Neural progenitor cell (in vitro differentiated cells): ENCODE measurements around the gene MIPEP. TPM values are rescaled to one million over a fixed set of nuclear protein-coding genes. Genes with fewer than 3 reads are reported as not detected.

Experiments used
- DNase-seq: peaks from one replicate; pipeline ENCODE4 v3.0.0-alpha.2; 2016; ENCODE audit warnings: low spot score
- H2AFZ ChIP-seq: fragments of 200-600 bp; sonication (generic); replicated peaks from 2 replicates; pipeline ENCODE4 v1.6.1; 2016; ENCODE audit warnings: antibody characterized with exemption
- H3F3A ChIP-seq: fragments of 200-600 bp; sonication (generic); 2 replicates; pipeline ENCODE4 v1.6.1; 2016; ENCODE audit warnings: antibody characterized with exemption, low read depth
- H3K27ac ChIP-seq: fragments of 200-600 bp; sonication (generic); 2 replicates; pipeline ENCODE4 v1.5.1; 2016; ENCODE audit warnings: mild to moderate bottlenecking
- H3K27me3 ChIP-seq: fragments of 200-600 bp; sonication (generic); 2 replicates; pipeline ENCODE4 v1.6.1; 2016; ENCODE audit warnings: mild to moderate bottlenecking, moderate library complexity
- H3K36me3 ChIP-seq: fragments of 200-600 bp; sonication (generic); 2 replicates; pipeline ENCODE4 v1.5.1; 2016
- H3K4me1 ChIP-seq: fragments of 200-600 bp; sonication (generic); 2 replicates; pipeline ENCODE4 v1.6.1; 2016; ENCODE audit warnings: mixed run types
- H3K4me2 ChIP-seq: fragments of 200-600 bp; sonication (generic); 2 replicates; pipeline ENCODE4 v1.6.1; 2016
- H3K4me3 ChIP-seq: fragments of 200-600 bp; sonication (generic); 2 replicates; pipeline ENCODE4 v1.5.1; 2016
- H3K79me2 ChIP-seq: fragments of 200-600 bp; sonication (generic); 2 replicates; pipeline ENCODE4 v1.6.1; 2016; ENCODE audit warnings: low read depth
- H3K9ac ChIP-seq: fragments of 200-600 bp; sonication (generic); 2 replicates; pipeline ENCODE4 v1.6.1; 2016
- H3K9me3 ChIP-seq: fragments of 200-600 bp; sonication (generic); 2 replicates; pipeline ENCODE4 v1.5.1; 2016; ENCODE audit warnings: low read depth
- H4K20me1 ChIP-seq: fragments of 200-600 bp; sonication (generic); 2 replicates; pipeline ENCODE4 v1.6.1; 2016; ENCODE audit warnings: low read depth
- H3K27ac Mint-ChIP-seq: 3 replicates; pipeline ENCODE4 v1.8.0; 2021; ENCODE audit warnings: mixed read lengths
- H3K27me3 Mint-ChIP-seq: 2 replicates; pipeline ENCODE4 v1.8.0; 2022; ENCODE audit warnings: low read depth, mild to moderate bottlenecking, inconsistent platforms, moderate library complexity, mixed read lengths; ENCODE audit not compliant: insufficient read depth
- H3K36me3 Mint-ChIP-seq: 3 replicates; pipeline ENCODE4 v1.8.0; 2021; ENCODE audit warnings: mixed read lengths
- H3K4me1 Mint-ChIP-seq: 3 replicates; pipeline ENCODE4 v1.8.0; 2021; ENCODE audit warnings: mixed read lengths
- H3K4me3 Mint-ChIP-seq: 3 replicates; pipeline ENCODE4 v1.8.0; 2021; ENCODE audit warnings: mild to moderate bottlenecking, moderate library complexity, mixed read lengths
- H3K9me3 Mint-ChIP-seq: 3 replicates; pipeline ENCODE4 v1.8.0; 2020; ENCODE audit warnings: mixed read lengths
- EZH2 ChIP-seq: fragments of 200-600 bp; sonication (generic); IDR thresholded peaks from 2 replicates; pipeline ENCODE4 v1.6.1; 2017; ENCODE audit warnings: antibody characterized with exemption, mild to moderate bottlenecking, moderate library complexity
- EZH2phosphoT487 ChIP-seq: fragments of 200-600 bp; sonication (generic); IDR thresholded peaks from 2 replicates; pipeline ENCODE4 v1.6.1; 2017; ENCODE audit warnings: antibody characterized with exemption
- total RNA-seq: library from RNA; depleted of rRNA; stranded (reverse); fragments of >200 nt; gene quantifications from 2 replicates; pipeline ENCODE4 v1.2.3, GENCODE V29; 2015; ENCODE audit warnings: low replicate concordance
- TF ChIP-seq, protein P1 (sequence below): fragments of 200-600 bp; sonication (generic); IDR thresholded peaks from 2 replicates; pipeline ENCODE4 v1.5.1; 2017; ENCODE audit warnings: antibody characterized with exemption, mild to moderate bottlenecking

MIPEP gene
- total RNA-seq, 1 donor from 2014 or later, result 22.8 TPM

GRCh38 chr13:23919006-23919405 lies 29.8 kb upstream of the MIPEP start:
- no peaks in the 10 kb centered on the region for H3K4me1 Mint-ChIP-seq
- TF ChIP-seq, protein P1, sequence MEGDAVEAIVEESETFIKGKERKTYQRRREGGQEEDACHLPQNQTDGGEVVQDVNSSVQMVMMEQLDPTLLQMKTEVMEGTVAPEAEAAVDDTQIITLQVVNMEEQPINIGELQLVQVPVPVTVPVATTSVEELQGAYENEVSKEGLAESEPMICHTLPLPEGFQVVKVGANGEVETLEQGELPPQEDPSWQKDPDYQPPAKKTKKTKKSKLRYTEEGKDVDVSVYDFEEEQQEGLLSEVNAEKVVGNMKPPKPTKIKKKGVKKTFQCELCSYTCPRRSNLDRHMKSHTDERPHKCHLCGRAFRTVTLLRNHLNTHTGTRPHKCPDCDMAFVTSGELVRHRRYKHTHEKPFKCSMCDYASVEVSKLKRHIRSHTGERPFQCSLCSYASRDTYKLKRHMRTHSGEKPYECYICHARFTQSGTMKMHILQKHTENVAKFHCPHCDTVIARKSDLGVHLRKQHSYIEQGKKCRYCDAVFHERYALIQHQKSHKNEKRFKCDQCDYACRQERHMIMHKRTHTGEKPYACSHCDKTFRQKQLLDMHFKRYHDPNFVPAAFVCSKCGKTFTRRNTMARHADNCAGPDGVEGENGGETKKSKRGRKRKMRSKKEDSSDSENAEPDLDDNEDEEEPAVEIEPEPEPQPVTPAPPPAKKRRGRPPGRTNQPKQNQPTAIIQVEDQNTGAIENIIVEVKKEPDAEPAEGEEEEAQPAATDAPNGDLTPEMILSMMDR, result no peak
- Histone ChIP-seq H3F3A (no peaks in the 10 kb centered on the region), H3K27ac (no peak overlapping the region), H2AFZ (no peak overlapping the region), H3K9me3 (no peaks in the 10 kb centered on the region), H3K79me2 (no peaks in the 10 kb centered on the region), H3K4me1 (no peaks in the 10 kb centered on the region), H3K27me3 (no peaks in the 10 kb centered on the region), H3K4me3 (no peak overlapping the region), H3K4me2 (no peak overlapping the region), H3K9ac (no peak overlapping the region), H4K20me1 (no peaks in the 10 kb centered on the region), H3K36me3 (no peaks in the 10 kb centered on the region)
- H3K36me3 Mint-ChIP-seq, result no peaks in the 10 kb centered on the region
- no peak for DNase-seq
- H3K4me3 Mint-ChIP-seq, result no peak overlapping the region
- H3K27ac Mint-ChIP-seq, result no peak overlapping the region
- peaks cover 7% of the 10 kb centered on the region for H3K9me3 Mint-ChIP-seq
- no peaks in the 10 kb centered on the region for H3K27me3 Mint-ChIP-seq

GRCh38 chr13:23918208-23918607 lies 29.0 kb upstream of the MIPEP start:
- no peaks in the 10 kb centered on the region for H3K79me2 ChIP-seq
- no peak overlapping the region for H3K27ac ChIP-seq
- H4K20me1 ChIP-seq, result no peaks in the 10 kb centered on the region
- peaks cover 7% of the 10 kb centered on the region for H3K9me3 Mint-ChIP-seq
- no peak for DNase-seq
- H3K4me1 Mint-ChIP-seq, result no peaks in the 10 kb centered on the region
- no peaks in the 10 kb centered on the region for H3K9me3 ChIP-seq
- H3F3A ChIP-seq, result no peaks in the 10 kb centered on the region
- no peak overlapping the region for H2AFZ ChIP-seq
- no peaks in the 10 kb centered on the region for H3K36me3 ChIP-seq
- H3K4me3 ChIP-seq, result no peak overlapping the region
- H3K36me3 Mint-ChIP-seq, result no peaks in the 10 kb centered on the region
- no peak overlapping the region for H3K27ac Mint-ChIP-seq
- H3K27me3 ChIP-seq, result no peaks in the 10 kb centered on the region
- H3K4me2 ChIP-seq, result no peak overlapping the region
- no peak overlapping the region for H3K4me3 Mint-ChIP-seq
- TF ChIP-seq EZH2phosphoT487, result no peak
- TF ChIP-seq EZH2, result no peak
- TF ChIP-seq, protein P1, result no peak
- H3K27me3 Mint-ChIP-seq, result no peaks in the 10 kb centered on the region
- no peaks in the 10 kb centered on the region for H3K4me1 ChIP-seq
- H3K9ac ChIP-seq, result no peak overlapping the region

GRCh38 chr13:23915308-23915707 lies 26.1 kb upstream of the MIPEP start:
- Histone ChIP-seq H2AFZ (no peak overlapping the region), H3K36me3 (no peaks in the 10 kb centered on the region), H3K27ac (no peak overlapping the region), H3K4me3 (no peak overlapping the region), H3K9me3 (no peaks in the 10 kb centered on the region), H3K4me1 (no peaks in the 10 kb centered on the region), H3K79me2 (no peaks in the 10 kb centered on the region), H4K20me1 (no peaks in the 10 kb centered on the region), H3F3A (no peaks in the 10 kb centered on the region), H3K27me3 (no peaks in the 10 kb centered on the region), H3K4me2 (no peak overlapping the region), H3K9ac (no peak overlapping the region)
- H3K27ac Mint-ChIP-seq, result no peak overlapping the region
- peaks cover 7% of the 10 kb centered on the region for H3K9me3 Mint-ChIP-seq
- TF ChIP-seq EZH2, result no peak
- TF ChIP-seq, protein P1, result no peak
- TF ChIP-seq EZH2phosphoT487, result no peak
- no peak overlapping the region for H3K4me3 Mint-ChIP-seq
- no peaks in the 10 kb centered on the region for H3K4me1 Mint-ChIP-seq
- no peak for DNase-seq
- H3K36me3 Mint-ChIP-seq, result no peaks in the 10 kb centered on the region
- H3K27me3 Mint-ChIP-seq, result no peaks in the 10 kb centered on the region

DNA sequence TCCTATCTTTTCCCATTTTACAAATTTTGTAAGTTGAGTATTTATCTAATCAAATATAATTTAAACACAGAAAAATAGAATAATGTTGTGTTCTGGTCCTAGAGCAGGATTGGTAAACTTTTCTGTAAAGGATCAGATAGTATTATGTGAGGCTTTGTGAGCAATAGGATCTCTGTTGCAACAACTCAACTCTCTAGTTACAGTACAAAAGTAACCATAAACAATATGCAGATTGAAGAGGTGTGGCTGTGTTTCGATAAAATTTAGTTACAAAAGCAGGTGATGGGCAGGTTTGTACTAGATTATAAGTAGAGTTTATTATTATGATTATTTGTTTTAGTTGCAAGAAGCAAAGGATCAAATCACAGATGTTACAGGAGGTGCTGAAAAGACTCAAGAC lies 23.3 kb upstream of the MIPEP start:
- H3K27ac Mint-ChIP-seq, result no peak overlapping the region
- no peak overlapping the region for H3K4me3 Mint-ChIP-seq

More for the DNA sequence above, 23.3 kb upstream of the MIPEP start:
- no peaks in the 10 kb centered on the region for H3K27me3 Mint-ChIP-seq
- no peaks in the 10 kb centered on the region for H3K79me2 ChIP-seq
- no peaks in the 10 kb centered on the region for H3K36me3 ChIP-seq
- TF ChIP-seq EZH2phosphoT487, result no peak
- TF ChIP-seq, protein P1, result no peak
- no peak for TF ChIP-seq EZH2
- H3K9me3 ChIP-seq, result no peaks in the 10 kb centered on the region
- H3F3A ChIP-seq, result no peaks in the 10 kb centered on the region
- H3K27me3 ChIP-seq, result no peaks in the 10 kb centered on the region
- H3K9ac ChIP-seq, result no peak overlapping the region
- H3K36me3 Mint-ChIP-seq, result no peaks in the 10 kb centered on the region
- DNase-seq, result no peak
- no peaks in the 10 kb centered on the region for H3K4me1 Mint-ChIP-seq
- H3K4me1 ChIP-seq, result no peaks in the 10 kb centered on the region
- no peaks in the 10 kb centered on the region for H4K20me1 ChIP-seq
- H3K27ac ChIP-seq, result no peak overlapping the region
- H3K4me2 ChIP-seq, result no peak overlapping the region
- H3K9me3 Mint-ChIP-seq, result peaks cover 7% of the 10 kb centered on the region
- H2AFZ ChIP-seq, result no peak overlapping the region
- no peak overlapping the region for H3K4me3 ChIP-seq
